DOHH2 (cell line): ENCODE data around the gene LRIF1.

Experiments
- H3F3A ChIP-seq: fragments of 200-600 bp; sonication (generic), shearing (Covaris generic); 2 replicates; pipeline ENCODE4 v1.6.0; 2016; ENCODE audit warnings: antibody characterized with exemption, mild to moderate bottlenecking; ENCODE audit not compliant: control insufficient read depth, insufficient read depth
- H3K27ac ChIP-seq: fragments of 200-600 bp; sonication (generic); 2 replicates; pipeline ENCODE4 v1.5.1; 2014; ENCODE audit warnings: low read depth, mild to moderate bottlenecking, low read length, moderate library complexity
- H3K27me3 ChIP-seq: fragments of 200-600 bp; sonication (generic); 2 replicates; pipeline ENCODE4 v1.6.1; 2014; ENCODE audit warnings: mild to moderate bottlenecking, low read length, mixed read lengths; ENCODE audit not compliant: control insufficient read depth
- H3K36me3 ChIP-seq: fragments of 200-600 bp; sonication (generic); 2 replicates; pipeline ENCODE4 v1.6.1; 2014; ENCODE audit warnings: mild to moderate bottlenecking, low read length, moderate library complexity, mixed read lengths; ENCODE audit not compliant: control insufficient read depth
- H3K4me1 ChIP-seq: fragments of 200-600 bp; sonication (generic); 2 replicates; pipeline ENCODE4 v1.6.1; 2014; ENCODE audit warnings: mild to moderate bottlenecking, low read length, mixed read lengths; ENCODE audit not compliant: control insufficient read depth
- H3K4me2 ChIP-seq: fragments of 200-600 bp; sonication (generic); 2 replicates; pipeline ENCODE4 v1.6.0; 2014; ENCODE audit warnings: mild to moderate bottlenecking, low read length, moderate library complexity
- H3K4me3 ChIP-seq: fragments of 200-600 bp; sonication (generic); 2 replicates; pipeline ENCODE4 v1.5.1; 2014; ENCODE audit warnings: mild to moderate bottlenecking, low read length, mixed read lengths
- H3K79me2 ChIP-seq: fragments of 200-600 bp; sonication (generic); 2 replicates; pipeline ENCODE4 v1.6.1; 2014; ENCODE audit warnings: mild to moderate bottlenecking, low read length, mixed read lengths; ENCODE audit not compliant: control insufficient read depth
- H3K9me2 ChIP-seq: fragments of 200-600 bp; sonication (generic); replicated peaks from 2 replicates; pipeline ENCODE4 v1.6.1; 2014; ENCODE audit warnings: mild to moderate bottlenecking, low read length, mixed read lengths; ENCODE audit not compliant: control insufficient read depth
- H3K9me3 ChIP-seq: fragments of 200-600 bp; sonication (generic); 2 replicates; pipeline ENCODE4 v1.6.1; 2014; ENCODE audit warnings: antibody characterized with exemption, low read length, mixed read lengths; ENCODE audit not compliant: control insufficient read depth, insufficient read depth
- H4K20me1 ChIP-seq: fragments of 200-600 bp; sonication (generic); 2 replicates; pipeline ENCODE4 v1.6.0; 2014; ENCODE audit warnings: low read depth, mild to moderate bottlenecking, antibody characterized with exemption, low read length, moderate library complexity; ENCODE audit not compliant: control insufficient read depth, insufficient read depth
- EZH2phosphoT487 ChIP-seq: fragments of 200-600 bp; sonication (generic); IDR thresholded peaks from 2 replicates; pipeline ENCODE4 v1.6.1; 2017; ENCODE audit warnings: borderline replicate concordance, mild to moderate bottlenecking, antibody characterized with exemption, low read length, moderate library complexity, mixed read lengths
- TF ChIP-seq, protein P1 (sequence below): fragments of 200-600 bp; sonication (generic); IDR thresholded peaks from one replicate; pipeline ENCODE4 v1.5.1; 2014; ENCODE audit warnings: antibody characterized with exemption, mild to moderate bottlenecking, low read depth, low read length; ENCODE audit not compliant: poor library complexity, severe bottlenecking

LRIF1 gene

DNA sequence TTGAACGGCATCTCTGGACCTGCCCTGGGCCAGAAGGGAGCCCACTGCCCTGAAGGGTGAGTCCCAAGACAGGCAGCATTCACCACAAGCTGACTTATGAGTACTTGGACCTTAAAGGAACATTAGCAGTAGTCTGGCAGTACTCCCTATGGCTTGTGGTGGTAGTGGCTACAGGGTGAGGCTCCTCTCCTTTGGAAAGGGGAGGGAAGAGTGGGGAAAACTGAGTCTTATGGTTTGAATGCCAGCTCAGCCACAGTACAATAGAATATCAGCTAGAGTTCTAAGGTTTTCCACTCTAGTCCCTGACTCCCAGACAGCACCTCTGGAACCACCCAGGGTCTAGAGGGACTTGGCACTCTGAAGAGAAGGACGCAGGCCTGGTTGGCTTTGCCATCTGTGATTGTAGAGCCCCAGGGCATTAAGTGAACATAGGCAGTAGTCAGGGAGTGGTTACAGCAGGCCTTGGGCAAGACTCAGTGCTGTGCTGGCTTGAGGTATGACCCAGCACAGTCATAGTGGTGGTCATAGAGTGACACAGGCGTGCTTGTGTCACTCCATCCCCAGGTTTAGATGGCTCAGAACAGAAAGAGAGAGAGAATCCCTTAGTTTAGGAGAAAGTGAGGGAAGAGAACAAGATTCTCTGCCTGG is 59.7 kb downstream of the LRIF1 start:
- H3K9me3 ChIP-seq: no peaks in the 10 kb centered on the region

DNA sequence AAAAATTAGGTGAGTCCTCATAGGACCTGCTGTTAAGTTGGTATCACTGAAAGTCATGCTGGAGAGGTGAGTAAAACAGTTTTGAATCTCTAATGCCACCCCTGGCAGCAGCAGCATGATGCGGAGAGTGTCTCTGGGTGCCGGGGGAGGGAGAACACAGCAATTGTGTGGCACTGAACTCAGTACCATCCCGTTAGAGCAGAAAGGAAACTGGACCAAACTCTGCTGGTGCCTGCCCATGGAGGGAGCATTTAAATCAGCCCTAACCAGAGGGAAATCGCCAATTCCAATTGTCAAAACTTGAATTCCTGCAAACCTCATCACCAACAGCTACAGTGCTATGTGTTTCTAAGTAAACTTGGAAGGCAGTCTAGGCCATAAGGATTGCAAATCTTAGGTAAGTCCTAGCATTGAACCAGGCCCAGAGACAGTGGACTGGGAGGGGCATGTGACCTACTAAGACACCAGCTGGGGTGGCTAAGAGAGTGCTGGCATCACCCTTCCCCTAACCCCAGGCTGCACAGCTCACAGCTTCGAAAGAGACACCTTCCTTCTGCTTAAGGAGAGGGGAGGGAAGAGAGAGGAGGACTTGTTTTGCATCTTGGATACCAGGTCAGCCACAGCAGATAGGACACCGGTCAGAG is 60.8 kb downstream of the LRIF1 start:
- Histone ChIP-seq H3K27me3 (no peaks in the 10 kb centered on the region), H3K9me3 (no peaks in the 10 kb centered on the region), H3K4me3 (no peak overlapping the region), H3K36me3 (peaks cover 39% of the 10 kb centered on the region), H3K4me2 (no peak overlapping the region), H4K20me1 (no peaks in the 10 kb centered on the region), H3K4me1 (peaks cover 13% of the 10 kb centered on the region), H3K9me2 (no peaks in the 10 kb centered on the region), H3K27ac (no peak overlapping the region), H3F3A (peaks cover 9% of the 10 kb centered on the region), H3K79me2 (no peaks in the 10 kb centered on the region)
- TF ChIP-seq, protein P1, sequence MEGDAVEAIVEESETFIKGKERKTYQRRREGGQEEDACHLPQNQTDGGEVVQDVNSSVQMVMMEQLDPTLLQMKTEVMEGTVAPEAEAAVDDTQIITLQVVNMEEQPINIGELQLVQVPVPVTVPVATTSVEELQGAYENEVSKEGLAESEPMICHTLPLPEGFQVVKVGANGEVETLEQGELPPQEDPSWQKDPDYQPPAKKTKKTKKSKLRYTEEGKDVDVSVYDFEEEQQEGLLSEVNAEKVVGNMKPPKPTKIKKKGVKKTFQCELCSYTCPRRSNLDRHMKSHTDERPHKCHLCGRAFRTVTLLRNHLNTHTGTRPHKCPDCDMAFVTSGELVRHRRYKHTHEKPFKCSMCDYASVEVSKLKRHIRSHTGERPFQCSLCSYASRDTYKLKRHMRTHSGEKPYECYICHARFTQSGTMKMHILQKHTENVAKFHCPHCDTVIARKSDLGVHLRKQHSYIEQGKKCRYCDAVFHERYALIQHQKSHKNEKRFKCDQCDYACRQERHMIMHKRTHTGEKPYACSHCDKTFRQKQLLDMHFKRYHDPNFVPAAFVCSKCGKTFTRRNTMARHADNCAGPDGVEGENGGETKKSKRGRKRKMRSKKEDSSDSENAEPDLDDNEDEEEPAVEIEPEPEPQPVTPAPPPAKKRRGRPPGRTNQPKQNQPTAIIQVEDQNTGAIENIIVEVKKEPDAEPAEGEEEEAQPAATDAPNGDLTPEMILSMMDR: no peak
- no peak for TF ChIP-seq EZH2phosphoT487

More for the DNA sequence above, 59.7 kb downstream of the LRIF1 start:
- Histone ChIP-seq H3K4me1 (peaks cover 3% of the 10 kb centered on the region), H3K27me3 (no peaks in the 10 kb centered on the region), H3K79me2 (no peaks in the 10 kb centered on the region), H3K36me3 (peaks cover 29% of the 10 kb centered on the region), H4K20me1 (no peaks in the 10 kb centered on the region), H3K27ac (no peak overlapping the region), H3K4me3 (no peak overlapping the region), H3K4me2 (no peak overlapping the region), H3K9me2 (no peaks in the 10 kb centered on the region), H3F3A (peaks cover 9% of the 10 kb centered on the region)
- TF ChIP-seq, protein P1: no peak
- TF ChIP-seq EZH2phosphoT487: no peak

DNA sequence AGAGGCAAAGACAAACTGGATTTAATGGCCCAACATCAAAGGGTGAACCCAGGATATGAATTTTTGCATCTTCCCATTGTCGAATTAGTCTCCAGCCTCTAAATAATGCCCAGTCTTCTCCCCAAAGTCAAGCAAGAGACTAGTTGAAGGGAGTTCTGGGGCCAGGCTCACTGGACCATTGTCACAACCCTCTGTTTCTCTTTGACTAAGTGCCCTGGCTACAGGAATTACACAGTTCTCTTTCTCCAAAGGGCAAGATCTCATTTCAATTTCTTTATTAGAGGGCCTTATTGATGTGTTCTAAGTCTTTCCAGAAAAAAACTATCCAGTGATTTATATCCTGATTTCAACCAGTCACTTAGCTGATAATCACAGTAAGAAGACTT is 64.3 kb downstream of the LRIF1 start:
- no peak overlapping the region for H3K4me2 ChIP-seq
- TF ChIP-seq, protein P1: no peak
- no peak for TF ChIP-seq EZH2phosphoT487
- peaks cover 44% of the 10 kb centered on the region for H3K4me1 ChIP-seq
- no peaks in the 10 kb centered on the region for H3K9me3 ChIP-seq
- H3F3A ChIP-seq: 0 out of 2 replicates have a peak, but pooled peaks cover 2% of the 10 kb centered on the region
- H3K79me2 ChIP-seq: peaks cover 7% of the 10 kb centered on the region
- H3K36me3 ChIP-seq: peaks cover 71% of the 10 kb centered on the region
- no peak overlapping the region for H3K4me3 ChIP-seq
- no peaks in the 10 kb centered on the region for H3K9me2 ChIP-seq
- H3K27me3 ChIP-seq: no peaks in the 10 kb centered on the region
- no peak overlapping the region for H3K27ac ChIP-seq
- H4K20me1 ChIP-seq: no peaks in the 10 kb centered on the region; the same call in 1 of the 2 replicates
